Activated CD8-positive, alpha-beta T cell treated with anti-CD3 and anti-CD28 coated beads for 36 hours (primary cell): ENCODE results near the gene MAP3K4. TPM values are rescaled to one million over a fixed set of nuclear protein-coding genes. Genes with fewer than 3 reads are reported as not detected.

Experiments
- ATAC-seq: fragments of 200-7000 bp; cut with Tn5 transposase; one replicate; pipeline ENCODE4 v1.10.0; 2021; ENCODE audit warnings: mild to moderate bottlenecking, moderate library complexity
- CTCF ChIA-PET: fragments of 350-600 bp; sonication (Branson Sonifier 250); formaldehyde crosslinking; loops from one replicate; lab custom pipeline; 2021; ENCODE audit warnings: antibody characterized with exemption; lab: Charles Lee
- POLR2A ChIA-PET: fragments of 350-600 bp; sonication (Branson Sonifier 250); formaldehyde crosslinking; loops from one replicate; lab custom pipeline; 2021; ENCODE audit warnings: antibody characterized with exemption; lab: Charles Lee
- DNase-seq: peaks from one replicate; pipeline ENCODE4 v3.0.0-alpha.2; 2020
- H3K27ac Mint-ChIP-seq: one replicate; pipeline ENCODE4 v1.8.0; 2021; ENCODE audit warnings: mild to moderate bottlenecking, mixed read lengths
- H3K27me3 Mint-ChIP-seq: one replicate; pipeline ENCODE4 v1.8.0; 2021; ENCODE audit warnings: mixed read lengths
- H3K36me3 Mint-ChIP-seq: one replicate; pipeline ENCODE4 v1.8.0; 2021; ENCODE audit warnings: low read depth, mixed read lengths
- H3K4me1 Mint-ChIP-seq: one replicate; pipeline ENCODE4 v1.8.0; 2021; ENCODE audit warnings: low read depth, mixed read lengths
- H3K4me3 Mint-ChIP-seq: one replicate; pipeline ENCODE4 v1.8.0; 2021; ENCODE audit warnings: mild to moderate bottlenecking, moderate library complexity, mixed read lengths
- H3K9me3 Mint-ChIP-seq: one replicate; pipeline ENCODE4 v1.8.0; 2021; ENCODE audit warnings: mixed read lengths
- CTCF ChIP-seq: fragments of 200-600 bp; IDR thresholded peaks from one replicate; pipeline ENCODE4 v1.8.0; 2022; ENCODE audit warnings: antibody characterized with exemption, mild to moderate bottlenecking
- intact Hi-C: fragments of 100-400 bp; cut with micrococcal nuclease; formaldehyde crosslinking; loops from one replicate; pipeline ENCODE4 v1.10.0; 2022
- total RNA-seq, 2 experiments: library from RNA; stranded (reverse); gene quantifications; one replicate each; pipeline ENCODE4 v1.2.3, GENCODE V29; 2021

MAP3K4 gene
- total RNA-seq, 2 experiments from 2014 or later: 31.3 to 48.7 TPM

- Mint-ChIP-seq H3K9me3 (no peaks in the 10 kb centered on the region), H3K27ac (no peak overlapping the region), H3K27me3 (no peaks in the 10 kb centered on the region), H3K4me3 (no peak overlapping the region), H3K36me3 (peaks cover 2% of the 10 kb centered on the region), H3K4me1 (no peaks in the 10 kb centered on the region)
- CTCF ChIA-PET: interaction anchor here (1.1 to 2.0 kb wide), 2 partner anchors 221 to 223 kb away, joined by 4 to 6 read pairs; no protein-coding TSS in a partner anchor
- TF ChIP-seq CTCF: no peak
- ATAC-seq (no peak), DNase-seq (no peak)
- intact Hi-C loops: no loop called here
- POLR2A ChIA-PET: no interaction called here
These were observed 159.0 kb downstream of the MAP3K4 start for GRCh38 chr6:161150566-161150965.

GRCh38 chr6:161151059-161151645, 159.6 kb downstream of the MAP3K4 start:
- H3K9me3 Mint-ChIP-seq: no peaks in the 10 kb centered on the region
- TF ChIP-seq CTCF: no peak
- no peaks in the 10 kb centered on the region for H3K4me1 Mint-ChIP-seq
- ChIA-PET CTCF (interaction anchor here (0.9 to 2.0 kb wide), 2 partner anchors 220 to 222 kb away, joined by 3 to 6 read pairs; no protein-coding TSS in a partner anchor), POLR2A (interaction anchor here (0.6 kb wide), 1 partner anchor 222 kb away, joined by 3 read pairs; no protein-coding TSS in a partner anchor)
- ATAC-seq: no peak
- intact Hi-C loops: no loop called here
- H3K4me3 Mint-ChIP-seq: no peak overlapping the region
- no peaks in the 10 kb centered on the region for H3K27me3 Mint-ChIP-seq
- H3K36me3 Mint-ChIP-seq: peaks cover 4% of the 10 kb centered on the region
- no peak overlapping the region for H3K27ac Mint-ChIP-seq
- DNase-seq: no peak

GRCh38 chr6:161151660-161152526, 160.3 kb downstream of the MAP3K4 start:
- peaks cover 1% of the 10 kb centered on the region for H3K9me3 Mint-ChIP-seq
- peaks cover 7% of the 10 kb centered on the region for H3K36me3 Mint-ChIP-seq
- intact Hi-C loops: no loop called here
- H3K4me3 Mint-ChIP-seq: no peak overlapping the region
- H3K27ac Mint-ChIP-seq: no peak overlapping the region
- no peak for TF ChIP-seq CTCF
- H3K4me1 Mint-ChIP-seq: no peaks in the 10 kb centered on the region
- H3K27me3 Mint-ChIP-seq: no peaks in the 10 kb centered on the region
- no peak for ATAC-seq
- CTCF ChIA-PET: interaction anchor here (0.9 to 2.0 kb wide), 2 partner anchors 220 to 221 kb away, joined by 3 to 6 read pairs; no protein-coding TSS in a partner anchor
- DNase-seq: no peak
- POLR2A ChIA-PET: interaction anchor here (0.6 kb wide), 1 partner anchor 221 kb away, joined by 3 read pairs; no protein-coding TSS in a partner anchor

GRCh38 chr6:161152527-161152862, 160.9 kb downstream of the MAP3K4 start:
- no peak overlapping the region for H3K4me3 Mint-ChIP-seq
- ChIA-PET POLR2A (no interaction called here), CTCF (interaction anchor here (1.1 kb wide), 1 partner anchor 218 kb away, joined by 8 read pairs; no protein-coding TSS in a partner anchor)
- peaks cover 7% of the 10 kb centered on the region for H3K36me3 Mint-ChIP-seq
- H3K9me3 Mint-ChIP-seq: peaks cover 4% of the 10 kb centered on the region
- no peak overlapping the region for H3K27ac Mint-ChIP-seq
- intact Hi-C loops: no loop called here
- DNase-seq: no peak
- H3K27me3 Mint-ChIP-seq: no peaks in the 10 kb centered on the region
- no peak for ATAC-seq
- H3K4me1 Mint-ChIP-seq: no peaks in the 10 kb centered on the region
- no peak for TF ChIP-seq CTCF
